H1 (cell line): ENCODE results near the gene DOK3. TPM values are rescaled to one million over a fixed set of nuclear protein-coding genes. Genes with fewer than 3 reads are reported as not detected.

Experiments used
- ASH2L ChIP-seq: fragments of 200-600, 300-600 bp; sonication (generic); IDR thresholded peaks from one replicate; pipeline ENCODE4 v1.7.1; 2017; ENCODE audit warnings: low read length
- BCL11A ChIP-seq, 2 experiments: IDR thresholded peaks; one replicate each; pipeline ENCODE4 v1.6.1; 2011; ENCODE audit warnings: low read depth in 2 of 2, low read length in 2 of 2, mild to moderate bottlenecking in 2 of 2
- JUN ChIP-seq: IDR thresholded peaks from 2 replicates; pipeline ENCODE4 v1.6.1; 2011; ENCODE audit warnings: low read depth, mild to moderate bottlenecking, improper control_type of control experiment, low read length
- JUND ChIP-seq: IDR thresholded peaks from 2 replicates; pipeline ENCODE4 v1.6.1; 2011; ENCODE audit warnings: mild to moderate bottlenecking, improper control_type of control experiment, low read length
- POLR2AphosphoS5 ChIP-seq: IDR thresholded peaks from 2 replicates; pipeline ENCODE4 v1.6.1; 2011; ENCODE audit warnings: low read depth, low read length
- SP1 ChIP-seq: IDR thresholded peaks from 2 replicates; pipeline ENCODE4 v1.6.1; 2011; ENCODE audit warnings: low read depth, low read length
- SP2 ChIP-seq: IDR thresholded peaks from 2 replicates; pipeline ENCODE4 v1.6.1; 2012; ENCODE audit warnings: mild to moderate bottlenecking, low read length, inconsistent platforms
- polyA plus RNA-seq, 7 experiments: library from polyadenylated mRNA; depleted of rRNA in 3 of 7; stranded (reverse) in 5 of 7; unstranded in 2 of 7; fragments of >200 nt in 5 of 7; fragments of 200-250 nt in 2 of 7; gene quantifications; 1 replicate in 5 of 7; 2 replicates in 1 of 7; 4 replicates in 1 of 7; pipeline versions ENCODE4 v1.2.1 to v1.2.3, GENCODE V29; 2011 to 2013; ENCODE audit warnings: missing spikeins in 2 of 7, mixed read lengths in 2 of 7
- total RNA-seq: library from RNA; stranded (reverse); fragmentation: NEBNext Ultra II Directional; extraction: Animal tissue kit (Norgen Biotek cat#: 25700); gene quantifications from 2 replicates; pipeline ENCODE4 v1.2.1, GENCODE V29; 2021

DOK3 gene
- total and polyA plus RNA-seq, 2 of the 8 experiments (the other 6 are each of a cell fraction or from before 2014, with no cell fraction given): 4.2 to 6.4 TPM

- no peak for TF ChIP-seq SP1
- TF ChIP-seq ASH2L: no peak
- TF ChIP-seq JUN: no peak
- TF ChIP-seq SP2: no peak
- no peak for TF ChIP-seq JUND
- TF ChIP-seq POLR2AphosphoS5: no peak
- TF ChIP-seq BCL11A (IDR thresholded peaks at IDR 0.05; ENCODE audit: low read depth in 2 of 2, low read length in 2 of 2): no peak
Observed at GRCh38 chr5:177546258-177546741, 36.7 kb upstream of the DOK3 start (continued).
